ENCODE measurements around the gene TBC1D30. TPM values are rescaled to one million over a fixed set of nuclear protein-coding genes. Genes with fewer than 3 reads are reported as not detected.

Gene TBC1D30
- total and polyA plus RNA-seq, 4 donors = 0.46 to 2.2 (median 0.70) TPM

DNA sequence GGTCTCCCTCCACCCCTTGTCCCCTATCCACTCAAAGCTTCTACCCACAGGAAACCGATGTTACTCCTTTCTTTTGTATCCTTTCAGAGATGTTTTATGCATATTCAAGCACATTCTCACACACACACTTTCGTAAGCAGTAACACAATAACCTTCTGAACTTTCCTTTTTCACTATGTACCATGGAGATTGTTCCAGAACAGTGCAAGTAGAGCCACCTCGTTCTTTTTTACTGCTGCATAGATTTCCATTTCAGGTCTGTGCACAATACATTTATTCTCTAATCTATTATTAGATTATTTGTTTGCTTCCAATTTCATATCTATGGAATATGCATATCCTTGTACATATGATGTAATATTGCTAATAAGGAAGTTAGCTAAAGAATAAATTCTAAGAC, 60.3 kb downstream of the TBC1D30 start:
- no peak for DNase-seq (ENCODE audit: low spot score)
- Histone ChIP-seq H3K36me3 (ENCODE audit: control insufficient read depth in 4 of 4, insufficient read depth in 3 of 4, low read depth in 1 of 4, low read length in 3 of 4) (no peaks in the 10 kb centered on the region), H3K27me3 (ENCODE audit: control insufficient read depth in 4 of 4, insufficient read depth in 4 of 4, low read length in 3 of 4) (peaks cover 0 to 3% (median 0%) of the 10 kb centered on the region in 4 donors), H3K4me1 (ENCODE audit: control insufficient read depth in 4 of 4, insufficient read depth in 4 of 4, low read length in 3 of 4) (no peaks in the 10 kb centered on the region), H3K9me3 (ENCODE audit: control insufficient read depth in 4 of 4, low read length in 3 of 4) (no peaks in the 10 kb centered on the region), H3K4me3 (ENCODE audit: low read depth in 1 of 3, low read length in 3 of 3) (no peak overlapping the region), H3K9ac (ENCODE audit: low read depth in 1 of 2, low read length in 2 of 2) (no peak overlapping the region), H3K27ac (ENCODE audit: low read depth in 1 of 2, low read length in 2 of 2) (no peak overlapping the region)
- WGBS = 89% methylated on average over 3 of the region's 3 CpGs
- TF ChIP-seq FOXA1 (IDR thresholded peaks at IDR 0.05) (no peak), GABPA (IDR thresholded peaks at IDR 0.05 in 1 of 2, conservative IDR thresholded peaks at IDR 0.05 in 1 of 2) (no peak), YY1 (IDR thresholded peaks at IDR 0.05) (no peak), RAD21 (IDR thresholded peaks at IDR 0.05) (no peak)
- TF ChIP-seq, protein P1, sequence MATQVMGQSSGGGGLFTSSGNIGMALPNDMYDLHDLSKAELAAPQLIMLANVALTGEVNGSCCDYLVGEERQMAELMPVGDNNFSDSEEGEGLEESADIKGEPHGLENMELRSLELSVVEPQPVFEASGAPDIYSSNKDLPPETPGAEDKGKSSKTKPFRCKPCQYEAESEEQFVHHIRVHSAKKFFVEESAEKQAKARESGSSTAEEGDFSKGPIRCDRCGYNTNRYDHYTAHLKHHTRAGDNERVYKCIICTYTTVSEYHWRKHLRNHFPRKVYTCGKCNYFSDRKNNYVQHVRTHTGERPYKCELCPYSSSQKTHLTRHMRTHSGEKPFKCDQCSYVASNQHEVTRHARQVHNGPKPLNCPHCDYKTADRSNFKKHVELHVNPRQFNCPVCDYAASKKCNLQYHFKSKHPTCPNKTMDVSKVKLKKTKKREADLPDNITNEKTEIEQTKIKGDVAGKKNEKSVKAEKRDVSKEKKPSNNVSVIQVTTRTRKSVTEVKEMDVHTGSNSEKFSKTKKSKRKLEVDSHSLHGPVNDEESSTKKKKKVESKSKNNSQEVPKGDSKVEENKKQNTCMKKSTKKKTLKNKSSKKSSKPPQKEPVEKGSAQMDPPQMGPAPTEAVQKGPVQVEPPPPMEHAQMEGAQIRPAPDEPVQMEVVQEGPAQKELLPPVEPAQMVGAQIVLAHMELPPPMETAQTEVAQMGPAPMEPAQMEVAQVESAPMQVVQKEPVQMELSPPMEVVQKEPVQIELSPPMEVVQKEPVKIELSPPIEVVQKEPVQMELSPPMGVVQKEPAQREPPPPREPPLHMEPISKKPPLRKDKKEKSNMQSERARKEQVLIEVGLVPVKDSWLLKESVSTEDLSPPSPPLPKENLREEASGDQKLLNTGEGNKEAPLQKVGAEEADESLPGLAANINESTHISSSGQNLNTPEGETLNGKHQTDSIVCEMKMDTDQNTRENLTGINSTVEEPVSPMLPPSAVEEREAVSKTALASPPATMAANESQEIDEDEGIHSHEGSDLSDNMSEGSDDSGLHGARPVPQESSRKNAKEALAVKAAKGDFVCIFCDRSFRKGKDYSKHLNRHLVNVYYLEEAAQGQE (IDR thresholded peaks at IDR 0.05) = no peak
- TF ChIP-seq, protein P2, sequence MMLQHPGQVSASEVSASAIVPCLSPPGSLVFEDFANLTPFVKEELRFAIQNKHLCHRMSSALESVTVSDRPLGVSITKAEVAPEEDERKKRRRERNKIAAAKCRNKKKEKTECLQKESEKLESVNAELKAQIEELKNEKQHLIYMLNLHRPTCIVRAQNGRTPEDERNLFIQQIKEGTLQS (IDR thresholded peaks at IDR 0.05) = no peak

DNA sequence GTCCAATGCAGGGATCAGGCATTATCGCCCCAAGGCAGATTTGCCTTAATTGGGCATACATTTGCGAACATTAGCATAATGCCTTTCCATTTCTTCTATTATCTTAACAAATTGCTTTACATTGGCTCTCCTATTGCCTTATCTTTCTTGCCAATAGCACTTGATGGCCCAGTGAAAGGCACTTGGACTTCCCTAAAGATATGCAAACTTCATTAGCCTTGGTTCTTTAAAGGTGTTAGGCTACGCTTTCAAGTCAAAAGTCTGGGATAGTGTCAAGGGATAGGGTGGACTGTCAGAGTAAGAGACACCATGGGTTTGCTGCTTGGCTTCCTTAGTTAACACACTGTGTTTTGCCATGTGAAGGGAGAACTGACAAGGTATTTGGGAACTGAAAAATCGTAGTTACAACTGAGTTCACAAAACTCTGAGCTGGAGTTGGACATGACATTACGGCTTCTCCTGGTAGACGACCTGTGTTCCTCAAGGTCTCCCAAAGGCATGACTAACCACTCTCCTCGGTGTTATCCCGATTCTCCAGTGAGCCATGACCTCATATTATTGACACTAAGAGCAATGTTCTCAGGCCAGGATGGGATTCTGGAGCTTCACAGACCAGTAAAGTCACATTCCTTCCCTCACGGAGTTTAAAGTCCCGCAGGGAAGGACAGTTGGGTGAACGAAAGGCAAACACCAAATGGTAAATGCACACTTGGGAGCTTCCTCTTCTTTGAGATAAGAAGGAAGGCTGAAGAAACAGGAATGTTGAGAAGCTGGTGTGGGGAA, 65.2 kb downstream of the TBC1D30 start:
- no peak for TF ChIP-seq NR2F2 (IDR thresholded peaks at IDR 0.05)
- no peak for TF ChIP-seq JUND (IDR thresholded peaks at IDR 0.05)
- TF ChIP-seq, protein P3, sequence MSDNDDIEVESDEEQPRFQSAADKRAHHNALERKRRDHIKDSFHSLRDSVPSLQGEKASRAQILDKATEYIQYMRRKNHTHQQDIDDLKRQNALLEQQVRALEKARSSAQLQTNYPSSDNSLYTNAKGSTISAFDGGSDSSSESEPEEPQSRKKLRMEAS (IDR thresholded peaks at IDR 0.05) = no peak
- TF ChIP-seq, protein P4, sequence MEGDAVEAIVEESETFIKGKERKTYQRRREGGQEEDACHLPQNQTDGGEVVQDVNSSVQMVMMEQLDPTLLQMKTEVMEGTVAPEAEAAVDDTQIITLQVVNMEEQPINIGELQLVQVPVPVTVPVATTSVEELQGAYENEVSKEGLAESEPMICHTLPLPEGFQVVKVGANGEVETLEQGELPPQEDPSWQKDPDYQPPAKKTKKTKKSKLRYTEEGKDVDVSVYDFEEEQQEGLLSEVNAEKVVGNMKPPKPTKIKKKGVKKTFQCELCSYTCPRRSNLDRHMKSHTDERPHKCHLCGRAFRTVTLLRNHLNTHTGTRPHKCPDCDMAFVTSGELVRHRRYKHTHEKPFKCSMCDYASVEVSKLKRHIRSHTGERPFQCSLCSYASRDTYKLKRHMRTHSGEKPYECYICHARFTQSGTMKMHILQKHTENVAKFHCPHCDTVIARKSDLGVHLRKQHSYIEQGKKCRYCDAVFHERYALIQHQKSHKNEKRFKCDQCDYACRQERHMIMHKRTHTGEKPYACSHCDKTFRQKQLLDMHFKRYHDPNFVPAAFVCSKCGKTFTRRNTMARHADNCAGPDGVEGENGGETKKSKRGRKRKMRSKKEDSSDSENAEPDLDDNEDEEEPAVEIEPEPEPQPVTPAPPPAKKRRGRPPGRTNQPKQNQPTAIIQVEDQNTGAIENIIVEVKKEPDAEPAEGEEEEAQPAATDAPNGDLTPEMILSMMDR (IDR thresholded peaks at IDR 0.05; ENCODE audit: low read depth, low read length, missing input control) = no peak
- 41% methylated on average over 11 of the region's 11 CpGs for WGBS
- Histone ChIP-seq H3K9ac (ENCODE audit: low read depth in 1 of 2, low read length in 2 of 2) (no peak overlapping the region), H3K4me1 (ENCODE audit: control insufficient read depth in 4 of 4, insufficient read depth in 4 of 4, low read length in 3 of 4) (no peaks in the 10 kb centered on the region), H3K27ac (ENCODE audit: low read depth in 1 of 2, low read length in 2 of 2) (no peak overlapping the region), H3K36me3 (ENCODE audit: control insufficient read depth in 4 of 4, insufficient read depth in 3 of 4, low read depth in 1 of 4, low read length in 3 of 4) (no peaks in the 10 kb centered on the region), H3K9me3 (ENCODE audit: control insufficient read depth in 4 of 4, low read length in 3 of 4) (no peaks in the 10 kb centered on the region), H3K4me3 (ENCODE audit: low read depth in 1 of 3, low read length in 3 of 3) (no peak overlapping the region), H3K27me3 (ENCODE audit: control insufficient read depth in 4 of 4, insufficient read depth in 4 of 4, low read length in 3 of 4) (peaks cover 0 to 7% (median 0%) of the 10 kb centered on the region in 4 donors)
- DNase-seq (ENCODE audit: low spot score) = no peak
